ENCODE measurements around the gene CTNNB1.

- TF ChIP-seq CTCF (conservative IDR thresholded peaks at IDR 0.05; ENCODE audit: low read depth, low read length) (no peak), POLR2A (IDR thresholded peaks at IDR 0.05; ENCODE audit: low read depth, low read length) (no peak), MAFK (IDR thresholded peaks at IDR 0.05; ENCODE audit: low read depth, low read length) (no peak), RCOR1 (IDR thresholded peaks at IDR 0.05; ENCODE audit: insufficient replicate concordance, low read length) (no peak), RAD21 (IDR thresholded peaks at IDR 0.05; ENCODE audit: low read length) (no peak), MXI1 (IDR thresholded peaks at IDR 0.05; ENCODE audit: borderline replicate concordance, low read depth, low read length) (no peak), ELK1 (IDR thresholded peaks at IDR 0.05; ENCODE audit: borderline replicate concordance, low read depth, low read length) (no peak), USF2 (IDR thresholded peaks at IDR 0.05; ENCODE audit: low read depth, low read length) (no peak), NFE2L2 (IDR thresholded peaks at IDR 0.05; ENCODE audit: low read depth, low read length) (no peak), BHLHE40 (IDR thresholded peaks at IDR 0.05; ENCODE audit: low read depth, low read length) (no peak), RFX5 (IDR thresholded peaks at IDR 0.05; ENCODE audit: low read depth, low read length) (no peak)
These were observed 8.6 kb upstream of the CTNNB1 start for GRCh38 chr3:41190509-41191284.
